HepG2 (cell line): ENCODE data around the gene SAMD5. TPM values are rescaled to one million over a fixed set of nuclear protein-coding genes. Genes with fewer than 3 reads are reported as not detected.

Experiments
- ATF3 ChIP-seq: sonication (generic); formaldehyde crosslinking; IDR thresholded peaks from 2 replicates; pipeline ENCODE4 v1.4.0; 2020; ENCODE audit warnings: missing genetic modification reagents
- ATF7-NPFF ChIP-seq: sonication (generic); formaldehyde crosslinking; IDR thresholded peaks from 2 replicates; pipeline ENCODE4 v1.8.1; 2023; ENCODE audit warnings: mild to moderate bottlenecking, low read depth, missing genetic modification reagents, moderate library complexity
- BORCS8-MEF2B ChIP-seq: sonication (generic); formaldehyde crosslinking; IDR thresholded peaks from 2 replicates; pipeline ENCODE4 v1.8.0; 2022; ENCODE audit warnings: mild to moderate bottlenecking, missing genetic modification reagents
- MIER3 ChIP-seq: IDR thresholded peaks from 2 replicates; pipeline ENCODE4 v1.6.1; 2016; ENCODE audit warnings: missing compliant biosample characterization, borderline replicate concordance
- NFE2L1 ChIP-seq: sonication (generic); formaldehyde crosslinking; IDR thresholded peaks from 2 replicates; pipeline ENCODE4 v1.4.0; 2020; ENCODE audit warnings: missing genetic modification reagents, mild to moderate bottlenecking, borderline replicate concordance
- SNAI1 ChIP-seq: sonication (generic); formaldehyde crosslinking; IDR thresholded peaks from 2 replicates; pipeline ENCODE4 v1.5.0; 2020; ENCODE audit warnings: mild to moderate bottlenecking, missing genetic modification reagents, borderline replicate concordance
- ZNF350 ChIP-seq: sonication (generic); formaldehyde crosslinking; IDR thresholded peaks from 2 replicates; pipeline ENCODE4 v1.4.0; 2020; ENCODE audit warnings: mild to moderate bottlenecking, low read depth, missing genetic modification reagents, borderline replicate concordance
- polyA plus RNA-seq, 8 experiments: library from polyadenylated mRNA; depleted of rRNA in 3 of 8; stranded (reverse) in 7 of 8; unstranded in 1 of 8; fragments of >200 nt; fragmentation: Illumina TruSeq in 4 of 8; extraction: Trizol in 4 of 8; gene quantifications; 2 replicates each; pipeline versions ENCODE4 v1.2.1 to v1.2.3, GENCODE V29; 2011 to 2016; ENCODE audit warnings: low read depth in 4 of 8, missing spikeins in 1 of 8, mixed read lengths in 1 of 8; ENCODE audit not compliant: insufficient read depth in 1 of 8
- total RNA-seq, 5 experiments: library from RNA; depleted of rRNA; stranded (reverse); fragments of >200 nt; fragmentation: Illumina TruSeq; extraction: Trizol; gene quantifications; 2 replicates each; pipeline ENCODE4 v1.2.3, GENCODE V29; 2016; ENCODE audit warnings: low read depth in 1 of 5
- TF ChIP-seq, protein P1 (sequence below): sonication (generic); formaldehyde crosslinking; IDR thresholded peaks from 2 replicates; pipeline ENCODE4 v1.4.0; 2020; ENCODE audit warnings: missing genetic modification reagents
- TF ChIP-seq, protein P2 (sequence below): sonication (generic); formaldehyde crosslinking; conservative IDR thresholded peaks from 2 replicates; pipeline ENCODE4 v1.4.0; 2020; ENCODE audit warnings: missing genetic modification reagents

Gene SAMD5
- total and polyA plus RNA-seq, 2 of the 13 experiments (the other 11 are each of a cell fraction or from before 2014, with no cell fraction given): 0.02 to 0.07 TPM

GRCh38 chr6:147554281-147554680 is 45.8 kb downstream of the SAMD5 start (continued):
- TF ChIP-seq, protein P1, sequence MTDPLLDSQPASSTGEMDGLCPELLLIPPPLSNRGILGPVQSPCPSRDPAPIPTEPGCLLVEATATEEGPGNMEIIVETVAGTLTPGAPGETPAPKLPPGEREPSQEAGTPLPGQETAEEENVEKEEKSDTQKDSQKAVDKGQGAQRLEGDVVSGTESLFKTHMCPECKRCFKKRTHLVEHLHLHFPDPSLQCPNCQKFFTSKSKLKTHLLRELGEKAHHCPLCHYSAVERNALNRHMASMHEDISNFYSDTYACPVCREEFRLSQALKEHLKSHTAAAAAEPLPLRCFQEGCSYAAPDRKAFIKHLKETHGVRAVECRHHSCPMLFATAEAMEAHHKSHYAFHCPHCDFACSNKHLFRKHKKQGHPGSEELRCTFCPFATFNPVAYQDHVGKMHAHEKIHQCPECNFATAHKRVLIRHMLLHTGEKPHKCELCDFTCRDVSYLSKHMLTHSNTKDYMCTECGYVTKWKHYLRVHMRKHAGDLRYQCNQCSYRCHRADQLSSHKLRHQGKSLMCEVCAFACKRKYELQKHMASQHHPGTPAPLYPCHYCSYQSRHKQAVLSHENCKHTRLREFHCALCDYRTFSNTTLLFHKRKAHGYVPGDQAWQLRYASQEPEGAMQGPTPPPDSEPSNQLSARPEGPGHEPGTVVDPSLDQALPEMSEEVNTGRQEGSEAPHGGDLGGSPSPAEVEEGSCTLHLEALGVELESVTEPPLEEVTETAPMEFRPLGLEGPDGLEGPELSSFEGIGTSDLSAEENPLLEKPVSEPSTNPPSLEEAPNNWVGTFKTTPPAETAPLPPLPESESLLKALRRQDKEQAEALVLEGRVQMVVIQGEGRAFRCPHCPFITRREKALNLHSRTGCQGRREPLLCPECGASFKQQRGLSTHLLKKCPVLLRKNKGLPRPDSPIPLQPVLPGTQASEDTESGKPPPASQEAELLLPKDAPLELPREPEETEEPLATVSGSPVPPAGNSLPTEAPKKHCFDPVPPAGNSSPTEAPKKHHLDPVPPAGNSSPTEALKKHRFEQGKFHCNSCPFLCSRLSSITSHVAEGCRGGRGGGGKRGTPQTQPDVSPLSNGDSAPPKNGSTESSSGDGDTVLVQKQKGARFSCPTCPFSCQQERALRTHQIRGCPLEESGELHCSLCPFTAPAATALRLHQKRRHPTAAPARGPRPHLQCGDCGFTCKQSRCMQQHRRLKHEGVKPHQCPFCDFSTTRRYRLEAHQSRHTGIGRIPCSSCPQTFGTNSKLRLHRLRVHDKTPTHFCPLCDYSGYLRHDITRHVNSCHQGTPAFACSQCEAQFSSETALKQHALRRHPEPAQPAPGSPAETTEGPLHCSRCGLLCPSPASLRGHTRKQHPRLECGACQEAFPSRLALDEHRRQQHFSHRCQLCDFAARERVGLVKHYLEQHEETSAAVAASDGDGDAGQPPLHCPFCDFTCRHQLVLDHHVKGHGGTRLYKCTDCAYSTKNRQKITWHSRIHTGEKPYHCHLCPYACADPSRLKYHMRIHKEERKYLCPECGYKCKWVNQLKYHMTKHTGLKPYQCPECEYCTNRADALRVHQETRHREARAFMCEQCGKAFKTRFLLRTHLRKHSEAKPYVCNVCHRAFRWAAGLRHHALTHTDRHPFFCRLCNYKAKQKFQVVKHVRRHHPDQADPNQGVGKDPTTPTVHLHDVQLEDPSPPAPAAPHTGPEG (CRISPR knock-in tag): no peak
- TF ChIP-seq MIER3 (CRISPR knock-in tag) (no peak), ATF3 (CRISPR knock-in tag) (no peak), ZNF350 (no peak), BORCS8-MEF2B (CRISPR knock-in tag) (no peak), SNAI1 (CRISPR knock-in tag) (no peak), NFE2L1 (CRISPR knock-in tag) (no peak), ATF7-NPFF (CRISPR knock-in tag) (no peak)
- TF ChIP-seq, protein P2, sequence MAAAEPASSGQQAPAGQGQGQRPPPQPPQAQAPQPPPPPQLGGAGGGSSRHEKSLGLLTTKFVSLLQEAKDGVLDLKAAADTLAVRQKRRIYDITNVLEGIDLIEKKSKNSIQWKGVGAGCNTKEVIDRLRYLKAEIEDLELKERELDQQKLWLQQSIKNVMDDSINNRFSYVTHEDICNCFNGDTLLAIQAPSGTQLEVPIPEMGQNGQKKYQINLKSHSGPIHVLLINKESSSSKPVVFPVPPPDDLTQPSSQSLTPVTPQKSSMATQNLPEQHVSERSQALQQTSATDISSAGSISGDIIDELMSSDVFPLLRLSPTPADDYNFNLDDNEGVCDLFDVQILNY (CRISPR knock-in tag): no peak
